ENCODE measurements around the gene SLC28A1.
"Not testable (repeated sequence)": the region's sequence is repeated elsewhere in the genome, so short reads cannot be mapped to it uniquely, and the experiment has no call there.

SLC28A1 gene

GRCh38 chr15:84911879-84912660, 27.6 kb downstream of the SLC28A1 start:
- DNase-seq: no peak

GRCh38 chr15:84913360-84913723, 28.9 kb downstream of the SLC28A1 start:
- no peak for DNase-seq

GRCh38 chr15:84914351-84914750, 29.9 kb downstream of the SLC28A1 start:
- DNase-seq: no peak

GRCh38 chr15:84914909-84915605, 30.6 kb downstream of the SLC28A1 start:
- DNase-seq: peak; percentile 72

- no peak for DNase-seq
Measured at GRCh38 chr15:84915606-84915958, 31.1 kb downstream of the SLC28A1 start.

GRCh38 chr15:84917452-84917851, 33.0 kb downstream of the SLC28A1 start:
- no peak for DNase-seq

GRCh38 chr15:84919106-84919667, 34.7 kb downstream of the SLC28A1 start:
- DNase-seq: no peak

GRCh38 chr15:84921121-84921520, 36.7 kb downstream of the SLC28A1 start:
- no peak for DNase-seq

- no peak for DNase-seq
Measured at GRCh38 chr15:84922530-84922929, 38.1 kb downstream of the SLC28A1 start.

- no peak for DNase-seq
Measured at GRCh38 chr15:84924077-84924731, 39.7 kb downstream of the SLC28A1 start.

- not testable (repeated sequence) for DNase-seq
Measured at GRCh38 chr15:84924821-84925569, 40.5 kb downstream of the SLC28A1 start.

- no peak for DNase-seq
Measured at GRCh38 chr15:84925906-84926305, 41.4 kb downstream of the SLC28A1 start.

GRCh38 chr15:84926491-84927230, 42.2 kb downstream of the SLC28A1 start:
- no peak for DNase-seq

- DNase-seq: no peak
Measured at GRCh38 chr15:84928843-84929168, 44.3 kb downstream of the SLC28A1 start.

GRCh38 chr15:84929795-84930603, 45.5 kb downstream of the SLC28A1 start:
- DNase-seq: no peak

GRCh38 chr15:84934942-84935729, 50.7 kb downstream of the SLC28A1 start:
- no peak for DNase-seq

- peak; percentile 8 for DNase-seq
Measured at GRCh38 chr15:84937144-84937543, 52.7 kb downstream of the SLC28A1 start.

GRCh38 chr15:84938726-84939125, 54.3 kb downstream of the SLC28A1 start:
- no peak for DNase-seq

GRCh38 chr15:84940399-84940798, 55.9 kb downstream of the SLC28A1 start:
- no peak for DNase-seq

GRCh38 chr15:84942456-84942855, 58.0 kb downstream of the SLC28A1 start:
- no peak for DNase-seq

- no peak for DNase-seq
Measured at GRCh38 chr15:84944311-84944710, 59.8 kb downstream of the SLC28A1 start.
